KMS-11 (cell line): ENCODE data around the gene ATF7IP2.
A peak's percentile ranks its signal among the peaks of the same experiment; 100 is the strongest.

Experiments
- H2AFZ ChIP-seq: fragments of 200-600 bp; sonication (generic); 2 replicates; pipeline ENCODE4 v1.6.1; 2016; ENCODE audit warnings: antibody characterized with exemption, mixed run types, low read depth
- H3K27ac ChIP-seq: fragments of 200-600 bp; sonication (generic); 2 replicates; pipeline ENCODE4 v1.6.1; 2016; ENCODE audit warnings: mild to moderate bottlenecking, mixed run types
- H3K27me3 ChIP-seq: fragments of 200-600 bp; sonication (generic); 2 replicates; pipeline ENCODE4 v1.6.1; 2017; ENCODE audit warnings: mild to moderate bottlenecking, low read depth, mixed run types, moderate library complexity; ENCODE audit not compliant: insufficient read depth
- H3K36me3 ChIP-seq: fragments of 200-600 bp; sonication (generic); 2 replicates; pipeline ENCODE4 v1.6.1; 2017; ENCODE audit warnings: mild to moderate bottlenecking, mixed run types; ENCODE audit not compliant: insufficient read depth
- H3K4me1 ChIP-seq: fragments of 200-600 bp; sonication (generic); 2 replicates; pipeline ENCODE4 v1.6.1; 2016; ENCODE audit warnings: mild to moderate bottlenecking, low read depth, mixed run types; ENCODE audit not compliant: poor library complexity, severe bottlenecking
- H3K4me2 ChIP-seq: fragments of 200-600 bp; sonication (generic); 2 replicates; pipeline ENCODE4 v1.7.0; 2016; ENCODE audit warnings: mild to moderate bottlenecking, mixed run types
- H3K4me3 ChIP-seq: fragments of 200-600 bp; sonication (generic); IDR thresholded peaks from 2 replicates; pipeline ENCODE4 v1.6.1; 2017; ENCODE audit warnings: low read depth, low read length, mixed read lengths; ENCODE audit not compliant: insufficient read depth
- H3K79me2 ChIP-seq: fragments of 200-600 bp; sonication (generic); 2 replicates; pipeline ENCODE4 v1.6.1; 2016; ENCODE audit warnings: low read depth, mixed run types; ENCODE audit not compliant: insufficient read depth
- H3K9ac ChIP-seq: fragments of 200-600 bp; sonication (generic); 2 replicates; pipeline ENCODE4 v1.6.1; 2016; ENCODE audit warnings: mild to moderate bottlenecking, mixed run types
- H4K20me1 ChIP-seq: fragments of 200-600 bp; sonication (generic); 2 replicates; pipeline ENCODE4 v1.6.1; 2016; ENCODE audit warnings: mild to moderate bottlenecking, mixed run types; ENCODE audit not compliant: insufficient read depth
- TF ChIP-seq, protein P1 (sequence below): fragments of 200-600 bp; sonication (generic); conservative IDR thresholded peaks from 2 replicates; pipeline ENCODE4 v1.6.1; 2017; ENCODE audit warnings: low read depth, mild to moderate bottlenecking, antibody characterized with exemption, low read length, moderate library complexity, mixed read lengths

The ATF7IP2 gene

DNA sequence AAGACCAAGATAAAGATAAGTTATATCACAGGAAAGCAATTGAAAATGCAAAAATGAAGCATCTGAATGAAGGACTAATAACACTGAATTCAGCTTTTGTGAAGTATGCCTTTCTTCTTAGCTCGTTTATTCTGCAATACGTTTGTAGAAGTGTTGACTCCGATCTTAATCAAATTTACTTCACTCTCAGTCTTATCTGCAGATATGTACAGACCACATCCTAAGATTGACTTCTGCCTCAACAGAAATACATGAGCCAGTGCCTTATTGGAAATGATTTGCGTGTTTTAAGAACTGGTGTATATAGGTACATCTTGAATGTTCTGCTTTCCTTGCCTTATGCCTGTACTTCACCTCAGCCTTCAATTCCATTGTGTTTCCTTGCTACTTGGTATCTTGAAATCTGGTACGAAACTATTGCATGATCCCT lies 1.3 kb downstream of the ATF7IP2 start:
- no peak overlapping the region for H3K27ac ChIP-seq
- H3K4me1 ChIP-seq: no peaks in the 10 kb centered on the region
- H3K27me3 ChIP-seq: no peaks in the 10 kb centered on the region
- H3K36me3 ChIP-seq: no peaks in the 10 kb centered on the region
- TF ChIP-seq, protein P1, sequence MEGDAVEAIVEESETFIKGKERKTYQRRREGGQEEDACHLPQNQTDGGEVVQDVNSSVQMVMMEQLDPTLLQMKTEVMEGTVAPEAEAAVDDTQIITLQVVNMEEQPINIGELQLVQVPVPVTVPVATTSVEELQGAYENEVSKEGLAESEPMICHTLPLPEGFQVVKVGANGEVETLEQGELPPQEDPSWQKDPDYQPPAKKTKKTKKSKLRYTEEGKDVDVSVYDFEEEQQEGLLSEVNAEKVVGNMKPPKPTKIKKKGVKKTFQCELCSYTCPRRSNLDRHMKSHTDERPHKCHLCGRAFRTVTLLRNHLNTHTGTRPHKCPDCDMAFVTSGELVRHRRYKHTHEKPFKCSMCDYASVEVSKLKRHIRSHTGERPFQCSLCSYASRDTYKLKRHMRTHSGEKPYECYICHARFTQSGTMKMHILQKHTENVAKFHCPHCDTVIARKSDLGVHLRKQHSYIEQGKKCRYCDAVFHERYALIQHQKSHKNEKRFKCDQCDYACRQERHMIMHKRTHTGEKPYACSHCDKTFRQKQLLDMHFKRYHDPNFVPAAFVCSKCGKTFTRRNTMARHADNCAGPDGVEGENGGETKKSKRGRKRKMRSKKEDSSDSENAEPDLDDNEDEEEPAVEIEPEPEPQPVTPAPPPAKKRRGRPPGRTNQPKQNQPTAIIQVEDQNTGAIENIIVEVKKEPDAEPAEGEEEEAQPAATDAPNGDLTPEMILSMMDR: no peak
- H3K9ac ChIP-seq: no peak overlapping the region
- no peak overlapping the region for H2AFZ ChIP-seq
- no peak overlapping the region for H3K4me3 ChIP-seq
- H3K79me2 ChIP-seq: no peaks in the 10 kb centered on the region
- H4K20me1 ChIP-seq: no peaks in the 10 kb centered on the region
- H3K4me2 ChIP-seq: peak overlapping the region; percentile 18; the same call in 1 of the 2 replicates

DNA sequence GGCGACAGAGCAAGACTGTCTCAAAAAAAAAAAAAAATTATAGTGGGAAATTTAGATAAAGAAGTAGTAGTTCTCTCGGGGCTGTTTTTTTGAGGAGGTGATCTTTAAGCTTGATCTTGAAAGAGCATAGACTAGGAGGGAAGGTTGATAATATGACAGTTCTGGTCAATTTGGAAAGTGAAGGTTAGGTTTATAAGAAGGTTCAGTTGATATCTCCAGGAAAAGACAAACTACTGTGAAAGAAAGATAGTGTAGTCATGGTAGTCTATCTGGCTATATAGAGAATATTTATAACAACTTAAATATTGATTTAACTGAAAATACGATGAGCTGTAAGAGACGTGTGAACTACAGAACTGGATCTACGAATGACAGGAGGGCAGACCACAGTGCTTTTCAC lies 3.1 kb downstream of the ATF7IP2 start:
- H3K27ac ChIP-seq: no peak overlapping the region
- H3K4me3 ChIP-seq: no peak overlapping the region
- no peak overlapping the region for H2AFZ ChIP-seq
- no peaks in the 10 kb centered on the region for H4K20me1 ChIP-seq
- no peaks in the 10 kb centered on the region for H3K36me3 ChIP-seq
- H3K4me2 ChIP-seq: no peak overlapping the region
- H3K4me1 ChIP-seq: no peaks in the 10 kb centered on the region
- H3K9ac ChIP-seq: no peak overlapping the region
- no peaks in the 10 kb centered on the region for H3K79me2 ChIP-seq
- TF ChIP-seq, protein P1: no peak
- no peaks in the 10 kb centered on the region for H3K27me3 ChIP-seq

DNA sequence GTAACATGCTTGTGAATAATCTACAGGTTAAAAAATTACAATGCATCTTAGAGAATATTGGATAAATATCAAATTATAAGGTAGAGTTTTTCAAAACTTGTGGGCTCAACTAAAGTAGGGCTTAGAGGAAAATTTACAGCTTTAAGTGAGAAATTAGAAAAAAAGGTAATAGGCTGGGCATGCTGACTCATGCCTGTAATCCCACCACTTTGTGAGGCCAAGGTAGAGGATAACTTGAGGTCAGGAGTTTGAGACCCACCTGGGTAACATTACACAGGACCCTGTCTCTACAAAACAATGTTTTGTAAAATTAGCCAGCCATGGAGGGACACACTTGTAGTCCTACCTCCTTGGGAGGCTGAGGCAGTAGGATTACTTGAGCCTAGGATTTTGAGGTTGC lies 4.5 kb downstream of the ATF7IP2 start:
- no peaks in the 10 kb centered on the region for H4K20me1 ChIP-seq
- H3K27me3 ChIP-seq: no peaks in the 10 kb centered on the region
- no peak overlapping the region for H2AFZ ChIP-seq
- H3K36me3 ChIP-seq: no peaks in the 10 kb centered on the region
- H3K9ac ChIP-seq: no peak overlapping the region
- no peak overlapping the region for H3K4me3 ChIP-seq
- H3K4me1 ChIP-seq: no peaks in the 10 kb centered on the region
- H3K79me2 ChIP-seq: no peaks in the 10 kb centered on the region
- TF ChIP-seq, protein P1: no peak
- no peak overlapping the region for H3K27ac ChIP-seq
- no peak overlapping the region for H3K4me2 ChIP-seq

DNA sequence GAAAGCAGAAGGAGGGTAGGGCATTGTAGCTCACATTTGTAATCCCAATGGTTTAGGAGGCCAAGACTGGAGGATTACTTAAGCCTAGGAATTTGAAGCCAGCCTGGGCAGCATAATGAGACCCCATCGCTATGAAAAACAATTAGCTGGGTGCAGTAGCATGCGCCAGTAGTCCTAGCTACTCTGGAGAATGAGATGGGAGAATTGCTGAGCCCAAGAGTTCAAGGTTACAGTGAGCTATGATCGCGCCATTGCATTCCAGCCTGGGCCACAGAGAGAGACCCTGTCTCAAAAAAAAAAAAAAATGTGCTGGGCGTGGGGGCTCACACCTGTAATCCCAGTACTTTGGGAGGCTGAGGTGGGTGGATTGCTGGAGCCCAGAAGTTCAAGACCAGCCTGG lies 5.0 kb downstream of the ATF7IP2 start:
- no peak overlapping the region for H3K9ac ChIP-seq
- H3K79me2 ChIP-seq: no peaks in the 10 kb centered on the region
- no peaks in the 10 kb centered on the region for H4K20me1 ChIP-seq
- TF ChIP-seq, protein P1: no peak
- no peak overlapping the region for H3K27ac ChIP-seq
- H2AFZ ChIP-seq: no peak overlapping the region
- no peaks in the 10 kb centered on the region for H3K27me3 ChIP-seq
- no peaks in the 10 kb centered on the region for H3K36me3 ChIP-seq
- no peaks in the 10 kb centered on the region for H3K4me1 ChIP-seq
- no peak overlapping the region for H3K4me3 ChIP-seq
- H3K4me2 ChIP-seq: no peak overlapping the region
